ENCODE results near the gene DDX23. TPM values are rescaled to one million over a fixed set of nuclear protein-coding genes. Genes with fewer than 3 reads are reported as not detected.
"Not testable (repeated sequence)": the region's sequence is repeated elsewhere in the genome, so short reads cannot be mapped to it uniquely, and the experiment has no call there.

DDX23 gene
- total and polyA plus RNA-seq, 12 donors = 39.0 to 85.4 (median 66.4) TPM

GRCh38 chr12:48878548-48878947 lies 26.6 kb upstream of the DDX23 start:
- Histone ChIP-seq H3K4me1 (replicated peaks in 1 of 2) (no peaks in the 10 kb centered on the region), H3K9me3 (replicated peaks in 1 of 3) (no peaks in the 10 kb centered on the region), H3K36me3 (replicated peaks in 1 of 2) (no peaks in the 10 kb centered on the region), H3K4me3 (no peak overlapping the region), H3K27ac (no peak overlapping the region), H3K27me3 (no peaks in the 10 kb centered on the region)
- intact Hi-C loops (cut with DNase I) = no loop called here
- no peak for DNase-seq
- TF ChIP-seq CTCF (IDR thresholded peaks at IDR 0.05) (no peak), POLR2A (IDR thresholded peaks at IDR 0.05) (no peak)
- WGBS, 4 donors = 77 to 83% (median 79%) methylated on average over 2 of the region's 2 CpGs

GRCh38 chr12:48875944-48876515 lies 24.1 kb upstream of the DDX23 start:
- H3K27me3 ChIP-seq = no peaks in the 10 kb centered on the region
- TF ChIP-seq CTCF (IDR thresholded peaks at IDR 0.05) (no peak), POLR2A (IDR thresholded peaks at IDR 0.05) (no peak)
- H3K27ac ChIP-seq = no peak overlapping the region
- intact Hi-C loops (cut with DNase I) = no loop called here
- H3K9me3 ChIP-seq (replicated peaks in 1 of 3) = no peaks in the 10 kb centered on the region
- no peaks in the 10 kb centered on the region for H3K4me1 ChIP-seq (replicated peaks in 1 of 2)
- no peak for DNase-seq
- 48 to 83% (median 75%) methylated on average over 4 of the region's 4 CpGs for WGBS, 4 donors
- H3K4me3 ChIP-seq = no peak overlapping the region
- H3K36me3 ChIP-seq (replicated peaks in 1 of 2) = no peaks in the 10 kb centered on the region

- 82 to 89% (median 87%) methylated on average over 8 of the region's 8 CpGs for WGBS, 4 donors
- intact Hi-C loops (cut with DNase I); H3K27me3 ChIP-seq; DNase-seq; H3K36me3 ChIP-seq (replicated peaks in 1 of 2); H3K9me3 ChIP-seq (replicated peaks in 1 of 3); H3K4me1 ChIP-seq (replicated peaks in 1 of 2); H3K4me3 ChIP-seq; H3K27ac ChIP-seq: not testable (repeated sequence)
These were observed 21.6 kb upstream of the DDX23 start for GRCh38 chr12:48873534-48873933.

- H3K9me3 ChIP-seq (replicated peaks in 1 of 3) = no peaks in the 10 kb centered on the region
- TF ChIP-seq CTCF (IDR thresholded peaks at IDR 0.05) (no peak), POLR2A (IDR thresholded peaks at IDR 0.05) (no peak)
- no peaks in the 10 kb centered on the region for H3K36me3 ChIP-seq (replicated peaks in 1 of 2)
- H3K4me3 ChIP-seq = no peak overlapping the region
- intact Hi-C loops (cut with DNase I) = no loop called here
- H3K27ac ChIP-seq = no peak overlapping the region
- H3K4me1 ChIP-seq (replicated peaks in 1 of 2) = no peaks in the 10 kb centered on the region
- H3K27me3 ChIP-seq = no peaks in the 10 kb centered on the region
- DNase-seq = no peak
- 75 to 84% (median 81%) methylated on average over 4 of the region's 4 CpGs for WGBS, 4 donors
These were observed 21.1 kb upstream of the DDX23 start for GRCh38 chr12:48873096-48873495.

GRCh38 chr12:48869191-48869590 lies 17.2 kb upstream of the DDX23 start:
- no peak overlapping the region for H3K4me3 ChIP-seq
- TF ChIP-seq POLR2A (IDR thresholded peaks at IDR 0.05) = no peak
- TF ChIP-seq CTCF (IDR thresholded peaks at IDR 0.05) = no peak
- H3K9me3 ChIP-seq (replicated peaks in 1 of 3) = no peaks in the 10 kb centered on the region
- H3K4me1 ChIP-seq (replicated peaks in 1 of 2) = peaks cover 0 to 5% of the 10 kb centered on the region in 2 donors
- no peaks in the 10 kb centered on the region for H3K27me3 ChIP-seq
- DNase-seq = no peak
- no peaks in the 10 kb centered on the region for H3K36me3 ChIP-seq (replicated peaks in 1 of 2)
- intact Hi-C loops (cut with DNase I) = no loop called here
- H3K27ac ChIP-seq = no peak overlapping the region
- 66 to 81% (median 73%) methylated on average over 2 of the region's 2 CpGs for WGBS, 4 donors
